HPDE6-E6E7 (cell line): ENCODE data around the gene FN3KRP.
"Not testable (repeated sequence)": the region's sequence is repeated elsewhere in the genome, so short reads cannot be mapped to it uniquely, and the experiment has no call there.

Experiments
- DNase-seq: peaks from one replicate; pipeline ENCODE4 v3.0.0; 2011; ENCODE audit warnings: missing footprints; ENCODE audit errors: extremely low spot score

The FN3KRP gene

DNA sequence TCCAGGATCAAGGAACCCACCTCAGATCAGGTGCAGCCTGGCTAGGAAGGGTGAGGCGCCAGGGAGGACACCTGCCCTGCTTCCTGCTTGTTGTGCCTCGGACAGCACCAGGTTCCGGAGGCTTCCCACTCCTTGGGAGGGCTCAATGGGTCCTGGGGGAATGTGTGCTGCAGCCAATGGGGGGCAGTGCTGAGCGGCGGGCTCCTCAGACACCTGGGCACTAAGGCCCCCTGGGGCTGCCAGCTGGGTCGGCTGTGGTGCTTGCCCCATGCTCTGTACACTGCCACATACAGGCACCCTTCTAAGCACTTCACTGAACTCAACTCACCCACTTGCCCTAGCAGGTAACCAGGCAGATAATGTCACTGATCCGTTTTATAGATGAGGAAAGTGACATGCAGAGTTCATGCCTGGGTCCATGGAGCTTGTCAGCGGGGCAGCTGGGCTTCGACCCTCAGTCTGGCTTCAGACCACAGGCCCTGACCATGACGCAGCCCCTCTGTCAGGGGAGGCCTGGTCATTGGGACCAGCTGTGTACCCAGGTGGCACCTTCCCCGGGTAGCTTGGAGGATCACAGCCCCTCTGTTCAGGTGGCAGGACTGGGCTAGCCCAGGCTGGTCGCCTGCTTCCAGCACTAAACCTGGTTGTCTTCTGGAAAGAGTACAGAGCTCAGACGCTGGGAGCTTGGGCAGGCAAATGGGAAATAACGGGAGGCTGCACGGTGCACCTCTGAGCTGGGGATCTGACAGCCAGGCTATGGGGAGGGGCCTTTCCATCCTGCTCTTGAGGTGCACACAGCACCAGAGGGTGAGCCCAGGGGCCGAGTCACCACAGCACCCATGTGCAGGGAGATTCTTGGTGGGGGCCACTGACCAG, 27.1 kb downstream of the FN3KRP start:
- no peak for DNase-seq

DNA sequence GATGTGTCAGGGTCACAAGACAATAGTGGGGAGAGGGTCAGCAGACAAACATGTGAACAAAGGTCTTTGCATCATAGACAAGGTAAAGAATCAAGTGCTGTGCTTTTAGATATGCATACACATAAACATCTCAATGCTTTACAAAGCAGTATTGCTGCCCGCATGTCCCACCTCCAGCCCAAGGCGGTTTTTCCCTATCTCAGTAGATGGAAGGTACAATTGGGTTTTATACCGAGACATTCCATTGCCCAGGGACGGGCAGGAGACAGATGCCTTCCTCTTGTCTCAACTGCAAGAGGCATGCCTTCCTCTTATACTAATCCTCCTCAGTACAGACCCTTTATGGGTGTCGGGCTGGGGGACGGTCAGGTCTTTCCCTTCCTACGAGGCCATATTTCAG, 28.2 kb downstream of the FN3KRP start:
- not testable (repeated sequence) for DNase-seq

DNA sequence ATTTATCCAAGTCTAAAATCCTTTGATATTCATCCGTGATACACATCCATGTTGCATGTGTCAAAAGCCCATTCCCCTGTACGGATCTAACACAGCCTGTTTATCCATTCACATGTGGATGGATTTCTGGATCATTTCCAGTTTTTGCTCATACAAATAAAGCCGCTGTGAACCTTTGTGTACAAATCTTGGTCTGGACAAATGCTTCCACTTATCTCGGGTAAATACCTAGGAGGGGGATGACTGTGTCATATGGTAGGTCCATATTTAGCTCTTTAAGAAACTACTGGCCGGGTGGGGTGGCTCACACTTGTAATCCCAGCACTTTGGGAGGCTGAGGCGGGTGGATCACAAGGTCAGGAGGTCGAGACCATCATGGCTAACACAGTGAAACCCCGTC, 29.0 kb downstream of the FN3KRP start:
- DNase-seq: no peak

DNA sequence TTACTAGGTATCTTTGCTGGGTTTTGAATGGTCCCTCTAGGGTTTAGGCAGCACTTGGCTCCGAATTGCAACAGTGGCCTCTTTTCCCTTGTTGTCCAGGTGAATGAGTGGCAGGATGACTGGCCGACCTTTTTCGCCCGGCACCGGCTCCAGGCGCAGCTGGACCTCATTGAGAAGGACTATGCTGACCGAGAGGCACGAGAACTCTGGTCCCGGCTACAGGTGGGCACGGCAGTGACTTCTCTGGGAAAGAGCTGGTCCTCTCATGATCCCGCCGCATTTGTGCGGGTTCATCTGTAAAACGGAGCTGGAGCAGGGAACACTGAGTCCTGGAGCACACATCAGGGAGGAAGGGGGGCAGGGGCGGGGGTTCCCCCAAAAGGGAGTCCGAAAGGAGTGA, 32.2 kb downstream of the FN3KRP start:
- DNase-seq: no peak

DNA sequence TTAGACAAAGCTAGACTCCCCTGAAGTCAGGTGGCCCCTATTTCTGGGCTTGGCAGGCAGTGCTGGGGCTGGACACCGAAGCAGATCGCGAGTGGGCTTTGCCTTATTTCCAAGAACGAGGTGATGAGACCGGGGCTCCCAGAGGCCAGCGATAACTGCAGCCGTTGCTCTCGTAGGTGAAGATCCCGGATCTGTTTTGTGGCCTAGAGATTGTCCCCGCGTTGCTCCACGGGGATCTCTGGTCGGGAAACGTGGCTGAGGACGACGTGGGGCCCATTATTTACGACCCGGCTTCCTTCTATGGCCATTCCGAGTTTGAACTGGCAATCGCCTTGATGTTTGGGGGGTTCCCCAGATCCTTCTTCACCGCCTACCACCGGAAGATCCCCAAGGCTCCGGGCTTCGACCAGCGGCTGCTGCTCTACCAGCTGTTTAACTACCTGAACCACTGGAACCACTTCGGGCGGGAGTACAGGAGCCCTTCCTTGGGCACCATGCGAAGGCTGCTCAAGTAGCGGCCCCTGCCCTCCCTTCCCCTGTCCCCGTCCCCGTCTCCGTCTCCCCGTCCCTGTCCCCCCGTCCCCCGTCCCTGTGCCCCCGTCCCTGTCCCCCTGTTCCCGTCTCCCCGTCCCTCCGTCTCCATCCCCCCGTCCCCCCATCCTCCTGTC, 33.9 kb downstream of the FN3KRP start:
- no peak for DNase-seq

DNA sequence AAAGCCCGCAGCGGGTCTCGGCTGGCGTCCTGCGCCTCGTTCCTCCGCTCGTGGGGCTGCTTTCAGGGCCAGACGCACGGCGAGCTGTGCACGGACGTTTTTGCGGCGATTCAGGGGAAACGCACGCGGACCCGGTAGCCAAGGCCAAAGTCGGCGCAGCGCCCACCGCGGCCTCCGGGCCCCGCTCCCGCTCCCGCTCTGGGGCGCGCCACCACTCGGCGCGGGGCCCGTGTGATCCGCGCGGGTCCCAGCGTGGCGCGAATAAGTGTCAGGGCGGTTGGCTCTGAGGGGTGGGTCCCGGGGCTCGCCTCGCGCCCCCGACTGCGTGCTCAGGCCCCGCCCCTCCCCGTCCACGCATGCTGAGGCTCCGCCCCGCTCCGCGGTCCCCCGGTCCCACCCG, 34.7 kb downstream of the FN3KRP start:
- DNase-seq: no peak

DNA sequence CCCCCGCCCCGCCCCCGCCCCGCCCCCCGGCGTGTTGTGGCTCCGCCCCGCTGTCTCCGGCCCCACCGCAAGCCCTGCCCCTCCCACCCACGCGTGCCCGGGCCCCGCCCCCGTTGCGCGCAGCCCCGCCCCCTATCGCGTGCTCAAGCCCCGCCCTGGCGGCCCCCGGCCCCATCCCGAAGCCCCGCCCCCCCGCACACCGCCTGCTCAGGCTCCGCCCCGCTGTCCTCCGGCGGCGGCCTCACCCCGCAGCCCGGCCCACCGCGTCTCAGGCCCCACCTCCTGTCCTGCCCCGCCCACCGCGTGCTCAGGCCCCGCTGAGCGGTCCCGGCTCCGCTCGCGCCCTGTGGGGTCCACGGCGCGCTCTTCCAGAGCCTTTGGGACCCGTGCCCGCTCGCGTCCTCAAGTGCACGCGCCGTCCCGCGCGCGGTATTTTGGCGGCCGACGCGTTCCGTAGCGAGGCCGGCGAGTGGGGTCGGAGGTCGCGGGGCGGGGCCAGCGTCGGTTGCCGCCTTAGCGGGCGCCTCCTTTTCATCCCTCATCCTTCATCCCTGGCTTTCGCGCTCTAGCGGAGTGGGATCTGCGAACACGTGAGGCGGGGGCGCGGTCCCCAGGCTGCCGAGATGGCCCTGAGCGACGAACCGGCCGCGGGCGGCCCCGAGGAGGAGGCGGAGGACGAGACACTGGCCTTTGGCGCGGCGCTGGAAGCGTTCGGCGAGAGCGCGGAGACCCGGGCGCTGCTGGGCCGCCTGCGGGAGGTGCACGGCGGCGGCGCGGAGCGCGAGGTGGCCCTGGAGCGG, 35.3 kb downstream of the FN3KRP start, which contains the start of gene TBCD:
Gene TBCD, plus strand, starts transcription at position 495 of the 800 bp plus-strand sequence. Its CDS starts 129 bp downstream, at position 624.
- peak; percentile 95 for DNase-seq

DNA sequence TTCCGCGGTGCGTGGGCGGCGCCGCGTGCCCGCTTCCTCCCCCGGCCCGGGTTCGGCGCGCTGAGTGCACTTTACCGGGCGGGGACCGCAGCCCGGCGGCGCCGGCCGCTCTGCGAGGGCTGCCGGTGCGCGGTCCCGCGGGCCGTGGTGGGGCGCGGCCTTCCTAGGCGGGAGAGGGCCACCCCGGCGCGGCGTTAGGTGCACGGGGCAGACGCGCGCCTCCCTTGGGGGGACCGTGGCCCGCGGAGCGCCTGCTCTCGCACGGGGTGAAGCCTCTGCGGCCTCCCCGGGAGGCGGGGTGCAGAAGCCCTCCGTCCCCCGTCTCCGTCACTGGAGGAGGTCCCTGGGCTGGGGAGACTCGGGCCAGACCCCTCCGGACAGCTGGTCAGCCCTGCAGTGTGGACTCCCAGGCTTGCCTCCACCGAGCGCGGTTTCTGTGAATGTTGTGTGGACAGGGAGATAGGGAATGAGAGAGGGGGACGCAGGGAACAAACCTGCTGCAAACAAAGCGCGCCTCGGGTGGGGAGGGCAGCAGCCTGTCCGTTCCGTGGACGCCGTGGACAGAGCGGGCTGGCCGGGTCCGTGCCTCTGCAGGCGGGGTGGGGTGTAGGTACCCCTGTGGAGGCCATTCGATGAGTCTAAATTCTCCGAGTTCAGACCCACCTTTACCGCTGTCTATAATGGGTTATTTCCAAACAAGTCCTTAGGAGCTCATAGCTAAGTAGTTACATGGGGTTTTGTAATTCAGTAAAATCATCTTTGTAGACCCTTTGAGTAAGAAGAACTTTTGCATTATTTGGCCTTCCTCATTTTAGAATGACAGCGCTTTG, 36.1 kb downstream of the FN3KRP start:
- DNase-seq: peak; percentile 27

DNA sequence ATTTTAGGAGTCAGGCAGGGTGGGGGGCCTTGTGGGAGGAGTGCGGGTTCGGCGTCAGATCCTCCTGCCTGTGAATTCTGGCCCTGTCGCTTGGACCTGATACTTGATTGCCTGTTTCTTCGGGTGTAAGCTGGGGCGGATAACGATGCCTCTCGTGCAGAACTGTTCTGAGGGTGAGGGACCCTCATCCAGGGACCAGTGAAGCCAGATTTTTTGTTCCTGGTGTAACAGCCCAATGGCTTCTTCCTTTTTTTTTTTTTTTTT, 36.6 kb downstream of the FN3KRP start:
- DNase-seq: no peak

DNA sequence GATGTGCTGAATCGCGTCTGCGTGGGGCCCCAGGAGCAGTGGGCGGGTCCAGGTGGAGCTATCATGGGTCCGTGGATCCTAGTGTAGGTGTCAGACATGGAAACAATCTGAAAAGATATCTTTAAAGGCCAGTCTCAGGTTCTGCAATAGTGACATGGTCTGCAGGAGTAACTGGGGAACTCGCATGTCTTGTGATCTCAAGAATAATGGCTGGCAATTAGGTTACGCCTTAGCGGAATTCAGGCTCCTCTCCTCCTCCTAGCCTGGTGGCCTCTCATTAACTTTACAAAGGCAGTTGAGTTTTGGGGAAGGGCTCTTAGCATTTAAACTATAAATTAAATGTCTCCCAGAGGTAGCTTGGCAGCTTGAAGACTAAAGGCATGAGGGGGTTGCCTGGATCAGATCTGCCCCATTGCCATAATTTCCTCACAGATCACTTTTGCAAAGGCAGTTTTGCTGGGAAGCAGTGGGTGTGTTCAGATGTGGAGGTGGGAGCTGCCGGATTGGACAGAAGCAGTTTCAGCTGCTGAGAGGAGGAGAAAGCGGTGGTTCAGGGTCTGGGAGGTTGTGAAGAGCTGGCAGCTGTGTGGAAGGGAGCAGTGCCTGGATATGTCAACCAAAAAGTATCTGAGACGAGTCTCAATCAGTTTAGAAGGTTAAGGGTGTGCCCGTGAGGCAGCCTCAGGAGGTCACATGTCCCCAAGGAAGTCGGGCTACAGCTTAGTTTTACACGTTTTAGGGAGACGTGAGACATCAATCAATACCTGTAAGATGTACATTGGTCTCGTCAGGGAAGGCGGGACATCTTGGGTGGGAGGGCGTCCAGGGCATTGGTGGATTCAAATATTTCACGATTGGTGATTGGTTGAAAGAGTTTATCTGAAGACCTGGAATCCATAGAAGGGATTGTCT, 38.0 kb downstream of the FN3KRP start:
- no peak for DNase-seq

DNA sequence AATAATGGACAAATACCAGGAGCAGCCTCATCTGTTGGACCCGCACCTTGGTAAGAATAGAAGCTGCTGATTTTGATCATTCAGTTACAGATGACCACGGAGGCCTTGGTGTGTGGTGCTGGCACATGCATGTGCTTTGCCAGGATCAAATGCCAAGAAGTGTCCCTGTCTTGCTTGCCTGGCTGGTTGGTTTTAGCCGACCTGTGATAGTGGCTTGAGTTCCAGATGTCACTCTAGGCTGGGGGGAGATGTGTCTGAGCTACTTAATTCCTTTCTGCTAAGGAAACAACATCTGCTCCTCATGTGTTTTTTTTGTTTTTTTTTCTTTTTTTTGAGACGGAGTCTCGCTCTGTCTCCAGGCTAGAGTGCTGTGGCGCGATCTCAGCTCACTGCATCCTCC, 39.7 kb downstream of the FN3KRP start:
- no peak for DNase-seq

DNA sequence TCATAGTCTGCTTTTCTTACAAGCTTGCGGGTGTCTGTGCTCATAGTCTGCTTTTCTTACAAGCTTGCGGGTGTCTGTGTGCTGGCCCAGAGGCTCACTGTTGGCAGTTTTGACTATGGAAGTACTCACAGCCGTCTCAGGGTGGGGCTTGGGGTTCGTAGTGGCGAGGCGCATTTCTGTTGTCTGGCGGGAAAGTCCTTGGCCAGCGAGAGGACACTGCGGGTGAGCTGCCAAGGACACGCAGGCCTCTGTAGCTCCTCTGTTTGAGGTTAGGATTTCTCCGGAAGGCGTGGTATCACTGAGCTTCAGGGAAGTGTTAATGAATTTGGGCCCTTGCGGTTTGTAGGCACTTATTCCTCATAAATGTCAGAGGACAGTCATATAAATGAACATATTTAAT, 48.9 kb downstream of the FN3KRP start:
- no peak for DNase-seq

DNA sequence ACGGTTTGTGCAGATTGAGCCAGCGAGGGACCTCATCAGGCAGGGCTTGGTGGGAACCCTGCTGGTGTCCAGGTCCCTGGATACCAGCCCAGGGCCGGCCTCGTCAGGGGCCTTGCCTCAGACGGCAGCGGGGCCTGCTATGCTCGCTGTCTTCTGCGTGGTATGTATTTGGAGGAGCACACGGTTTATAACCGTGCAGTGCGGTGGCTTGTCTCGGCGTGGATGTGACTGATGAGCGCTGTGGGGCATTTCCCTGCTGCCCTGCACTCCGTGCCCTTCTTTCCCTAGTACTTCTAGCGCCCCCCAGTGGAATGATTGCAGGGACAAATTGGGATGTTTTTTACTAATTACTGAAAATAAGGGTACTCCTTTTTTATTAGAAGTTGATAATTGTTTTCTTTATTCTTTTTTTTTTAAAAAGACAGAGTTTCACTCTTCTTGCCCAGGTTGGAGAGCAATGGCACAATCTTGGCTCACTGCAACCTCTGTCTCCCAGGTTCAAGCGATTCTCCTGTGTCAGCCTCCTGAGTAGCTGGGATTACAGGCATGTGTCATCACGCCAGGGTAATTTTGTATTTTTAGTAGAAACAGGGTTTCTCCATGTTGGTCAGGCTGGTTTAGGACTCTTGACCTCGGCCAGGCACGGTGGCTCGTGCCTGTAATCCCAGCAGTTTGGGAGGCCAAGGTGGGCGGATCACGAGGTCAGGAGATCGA, 50.7 kb downstream of the FN3KRP start:
- no peak for DNase-seq

DNA sequence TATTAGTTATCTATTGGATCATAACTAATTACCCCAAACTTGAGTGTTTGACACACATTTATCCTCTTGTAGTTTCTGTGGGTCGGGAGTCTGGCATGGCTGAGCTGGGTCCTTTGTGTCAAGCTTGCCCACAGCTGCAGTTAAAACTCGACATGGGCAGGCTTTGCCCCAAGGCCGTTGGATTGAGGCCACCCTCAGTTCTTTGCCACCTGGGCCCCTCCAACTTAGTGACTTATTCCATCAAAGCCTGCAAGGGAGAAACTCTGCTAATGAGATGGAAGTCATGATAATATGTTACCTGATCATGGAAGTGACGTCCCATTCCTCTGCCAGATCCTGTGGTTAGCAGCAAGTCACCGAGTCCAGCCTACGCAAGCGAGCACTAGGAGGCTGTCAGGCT, 52.5 kb downstream of the FN3KRP start:
- DNase-seq: no peak

DNA sequence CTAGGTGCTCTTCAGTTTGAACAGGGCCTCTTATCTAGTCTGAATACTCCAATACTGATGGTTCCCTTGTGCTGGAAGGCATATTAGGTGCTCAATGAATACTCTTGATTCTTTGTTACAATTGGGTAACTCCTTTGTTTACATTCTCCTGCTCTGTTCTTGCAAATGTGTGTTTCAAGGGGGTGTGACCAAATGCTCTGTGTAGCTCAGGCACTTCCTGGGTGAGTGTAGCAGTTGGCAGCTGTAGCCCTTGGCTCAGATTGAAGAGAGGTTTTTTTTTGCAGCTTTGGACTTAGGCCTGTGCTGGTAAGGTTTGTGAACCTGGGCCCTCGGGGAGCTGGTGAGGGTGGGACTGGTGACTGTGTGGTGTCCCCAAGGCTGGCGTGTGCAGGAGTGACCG, 55.5 kb downstream of the FN3KRP start:
- DNase-seq: no peak

DNA sequence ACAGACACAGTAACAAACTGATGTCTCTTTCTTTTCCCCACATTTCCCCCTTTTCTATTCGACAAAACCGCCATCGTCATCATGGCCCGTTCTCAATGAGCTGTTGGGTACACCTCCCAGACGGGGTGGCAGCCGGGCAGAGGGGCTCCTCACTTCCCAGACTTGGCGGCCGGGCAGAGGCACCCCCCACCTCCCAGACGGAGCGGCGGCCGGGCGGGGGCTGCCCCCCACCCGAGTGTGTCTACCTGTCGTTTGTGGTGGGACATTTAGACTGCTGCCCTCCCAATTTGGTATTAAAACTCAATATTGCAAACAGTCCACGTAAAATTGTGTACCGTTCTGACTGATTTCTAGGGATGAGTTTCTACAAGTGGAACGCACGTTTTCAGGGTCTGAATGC, 58.0 kb downstream of the FN3KRP start:
- not testable (repeated sequence) for DNase-seq

DNA sequence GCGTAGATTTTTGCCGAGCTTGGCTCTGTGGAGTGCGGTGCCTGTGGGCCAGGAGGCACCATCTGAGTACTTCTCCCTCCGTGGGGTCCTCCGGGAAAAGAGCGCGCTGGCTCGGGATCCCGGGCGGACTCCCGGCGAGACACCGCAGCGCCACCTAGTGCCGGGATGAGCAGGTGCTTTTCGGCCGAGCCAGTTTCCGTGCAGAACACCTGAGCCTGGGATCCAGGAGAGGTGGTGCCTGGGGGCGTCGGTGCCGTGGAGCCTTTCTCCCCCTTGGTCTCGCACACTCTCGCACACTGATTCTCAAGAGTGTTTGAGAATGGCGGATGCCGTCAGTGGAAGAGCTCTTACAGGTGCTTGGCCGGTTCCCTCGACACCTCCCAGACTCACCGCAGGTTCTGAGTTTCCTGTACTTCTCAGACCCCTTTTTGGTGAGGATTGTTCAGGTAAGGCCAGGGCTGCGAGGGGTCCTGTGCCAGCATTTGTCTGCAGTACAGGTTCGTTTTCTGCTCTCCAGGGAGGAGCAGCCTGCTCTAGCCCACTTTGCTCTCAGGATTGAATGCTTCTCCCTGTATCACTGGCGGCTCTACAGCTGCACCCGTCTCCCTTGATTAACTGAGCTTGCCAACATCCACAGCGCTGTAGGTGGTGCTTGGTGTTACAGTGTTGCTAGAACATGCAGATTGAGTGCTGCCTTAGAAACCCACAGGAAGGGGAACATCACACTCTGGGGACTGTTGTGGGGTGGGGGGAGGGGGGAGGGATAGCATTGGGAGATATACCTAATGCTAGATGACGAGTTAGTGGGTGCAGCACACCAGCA, 58.7 kb downstream of the FN3KRP start:
- peak; percentile 75 for DNase-seq

DNA sequence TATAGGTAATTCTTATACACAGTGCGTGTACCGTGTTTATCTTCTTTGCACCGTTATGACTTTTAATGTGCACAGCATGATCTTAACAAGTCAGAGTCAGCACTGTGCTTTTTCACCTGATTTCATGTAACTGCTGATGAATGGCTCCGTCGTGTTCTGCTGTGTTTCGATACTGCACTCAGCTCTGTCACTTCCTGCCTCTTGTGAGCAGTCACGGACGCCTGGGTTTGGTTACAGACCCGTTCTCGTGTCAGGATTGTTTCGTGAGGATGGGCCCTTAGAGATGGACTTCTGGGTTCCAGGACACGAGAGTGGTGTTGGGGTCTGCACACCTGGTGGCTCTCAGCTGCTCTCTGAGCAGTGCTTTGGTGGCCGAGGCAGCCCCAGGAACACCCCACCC, 59.9 kb downstream of the FN3KRP start:
- no peak for DNase-seq
